Measurements from ENCODE around the gene OGFOD2. TPM values are rescaled to one million over a fixed set of nuclear protein-coding genes. Genes with fewer than 3 reads are reported as not detected.
A peak's percentile ranks its signal among the peaks of the same experiment; 100 is the strongest.

OGFOD2 gene
- total and polyA plus RNA-seq, 2 of the 13 experiments (the other 11 are each of a cell fraction or from before 2014, with no cell fraction given), result 13.2 to 14.6 TPM

- TF ChIP-seq HIC2 (CRISPR knock-in tag; IDR thresholded peaks at IDR 0.05; ENCODE audit: low read depth) (no peak), NR2F6 (IDR thresholded peaks at IDR 0.05) (no peak), NR2F6 (CRISPR knock-in tag; IDR thresholded peaks at IDR 0.05) (no peak; the same call in 1 of the 2 replicates), KLF15 (CRISPR knock-in tag; IDR thresholded peaks at IDR 0.05; ENCODE audit: borderline replicate concordance) (no peak), ZSCAN30 (CRISPR knock-in tag; IDR thresholded peaks at IDR 0.05) (no peak), FLYWCH1 (CRISPR knock-in tag; IDR thresholded peaks at IDR 0.05) (no peak), TEAD3 (CRISPR knock-in tag; optimal IDR thresholded peaks at IDR 0.05; ENCODE audit: borderline replicate concordance) (peak; percentile 63), ZNF337 (CRISPR knock-in tag; IDR thresholded peaks at IDR 0.05; ENCODE audit: borderline replicate concordance, low read depth) (no peak), ZNF616 (CRISPR knock-in tag; IDR thresholded peaks at IDR 0.05; ENCODE audit: low read depth) (no peak), ZNF619 (CRISPR knock-in tag; IDR thresholded peaks at IDR 0.05) (0 out of 2 replicates have a peak, but pooled peaks have one; percentile 34), ZNF788 (CRISPR knock-in tag; IDR thresholded peaks at IDR 0.05; ENCODE audit: borderline replicate concordance) (peak; percentile 55; the same call in 1 of the 2 replicates), ZBTB39 (CRISPR knock-in tag; IDR thresholded peaks at IDR 0.05) (no peak), ZNF543 (CRISPR knock-in tag; IDR thresholded peaks at IDR 0.05) (no peak), GTF2F1 (IDR thresholded peaks at IDR 0.05; ENCODE audit: low read length) (no peak), ZNF350 (CRISPR knock-in tag; IDR thresholded peaks at IDR 0.05; ENCODE audit: borderline replicate concordance, low read depth) (no peak), ZNF792 (CRISPR knock-in tag; IDR thresholded peaks at IDR 0.05) (no peak), KDM2A (CRISPR knock-in tag; IDR thresholded peaks at IDR 0.05; ENCODE audit: borderline replicate concordance, low read depth) (peak; percentile 61; the same call in 1 of the 2 replicates), ATF5 (CRISPR knock-in tag; IDR thresholded peaks at IDR 0.05; ENCODE audit: low read depth) (no peak), ZFX (CRISPR knock-in tag; IDR thresholded peaks at IDR 0.05; ENCODE audit: low read depth) (peak; percentile 31; the same call in 1 of the 2 replicates), ZNF720 (CRISPR knock-in tag; IDR thresholded peaks at IDR 0.05) (0 out of 2 replicates have a peak, but pooled peaks have one; percentile 36), SAP130 (CRISPR knock-in tag; IDR thresholded peaks at IDR 0.05; ENCODE audit: low read depth) (no peak; the same call in 1 of the 2 replicates), TBX3 (IDR thresholded peaks at IDR 0.05; ENCODE audit: borderline replicate concordance) (no peak), MIER3 (CRISPR knock-in tag; IDR thresholded peaks at IDR 0.05; ENCODE audit: borderline replicate concordance) (0 out of 2 replicates have a peak, but pooled peaks have one; percentile 67), ZNF33B (CRISPR knock-in tag; IDR thresholded peaks at IDR 0.05) (no peak), ZNF329 (CRISPR knock-in tag; IDR thresholded peaks at IDR 0.05; ENCODE audit: low read depth) (peak; percentile 87), RARA (CRISPR knock-in tag; IDR thresholded peaks at IDR 0.05) (no peak), AHR (CRISPR knock-in tag; IDR thresholded peaks at IDR 0.05) (0 out of 2 replicates have a peak, but pooled peaks have one; percentile 38), ATRX (CRISPR knock-in tag; IDR thresholded peaks at IDR 0.05; ENCODE audit: borderline replicate concordance) (no peak)
These were observed 22.8 kb upstream of the OGFOD2 start (continued) for GRCh38 chr12:122951979-122952892.

All from HepG2 (cell line).